Body of pancreas (tissue), 4 donors: ENCODE results near the gene SUMO2.

Experiments
- CTCF ChIP-seq, 7 experiments: fragments of 450-650 bp in 4 of 7; fragments of 200-600 bp in 3 of 7; sonication (generic) in 3 of 7; IDR thresholded peaks; one replicate each; pipeline ENCODE4 v1.5.1; 2016 to 2019; ENCODE audit warnings: antibody characterized with exemption in 7 of 7
- POLR2A ChIP-seq, 3 donors: fragments of 450-650 bp; IDR thresholded peaks; one replicate each; pipeline ENCODE4 v1.6.1; 2016; ENCODE audit warnings: antibody characterized with exemption in 3 of 3, mild to moderate bottlenecking in 2 of 3

GRCh38 chr17:75228305-75228704, 45.5 kb upstream of the SUMO2 start:
- TF ChIP-seq POLR2A (IDR thresholded peaks at IDR 0.05), result no peak
- TF ChIP-seq CTCF (IDR thresholded peaks at IDR 0.05), result no peak
